Parathyroid adenoma (tissue), 2 donors: Measurements from ENCODE around the gene AGAP1.

Experiments
- H2AFZ ChIP-seq: fragments of 300-600 bp; sonication (generic); one replicate; pipeline ENCODE4 v1.7.0; 2017; ENCODE audit warnings: antibody characterized with exemption, mild to moderate bottlenecking
- H3K27ac ChIP-seq: fragments of 300-600 bp; sonication (generic); one replicate; pipeline ENCODE4 v1.7.0; 2017
- H3K27me3 ChIP-seq: fragments of 300-600 bp; sonication (generic); one replicate; pipeline ENCODE4 v1.7.0; 2017; ENCODE audit warnings: low read length; ENCODE audit not compliant: control insufficient read depth, insufficient read depth
- H3K36me3 ChIP-seq: fragments of 300-600 bp; sonication (generic); one replicate; pipeline ENCODE4 v1.7.0; 2017; ENCODE audit warnings: low read length; ENCODE audit not compliant: control insufficient read depth, insufficient read depth
- H3K4me1 ChIP-seq: fragments of 300-600 bp; sonication (generic); one replicate; pipeline ENCODE4 v1.7.0; 2017; ENCODE audit warnings: control low read depth
- H3K4me2 ChIP-seq: fragments of 300-600 bp; sonication (generic); one replicate; pipeline ENCODE4 v1.7.0; 2017; ENCODE audit warnings: low read length
- H3K4me3 ChIP-seq: fragments of 300-600 bp; sonication (generic); one replicate; pipeline ENCODE4 v1.7.0; 2017; ENCODE audit warnings: low read depth, low read length
- H3K79me2 ChIP-seq: fragments of 300-600 bp; sonication (generic); one replicate; pipeline ENCODE4 v1.7.0; 2017; ENCODE audit warnings: control low read depth
- H3K9ac ChIP-seq: fragments of 300-600 bp; sonication (generic); one replicate; pipeline ENCODE4 v1.7.0; 2017; ENCODE audit warnings: mild to moderate bottlenecking
- H3K9me3 ChIP-seq: fragments of 300-600 bp; sonication (generic); one replicate; pipeline ENCODE4 v1.7.0; 2017; ENCODE audit warnings: low read length; ENCODE audit not compliant: control insufficient read depth
- TF ChIP-seq, protein P1 (sequence below): fragments of 300-600 bp; sonication (generic); IDR thresholded peaks from one replicate; pipeline ENCODE4 v1.7.0; 2017; ENCODE audit warnings: antibody characterized with exemption, mild to moderate bottlenecking
- donor health status: primary hyperparathyroidism.

The AGAP1 gene

DNA sequence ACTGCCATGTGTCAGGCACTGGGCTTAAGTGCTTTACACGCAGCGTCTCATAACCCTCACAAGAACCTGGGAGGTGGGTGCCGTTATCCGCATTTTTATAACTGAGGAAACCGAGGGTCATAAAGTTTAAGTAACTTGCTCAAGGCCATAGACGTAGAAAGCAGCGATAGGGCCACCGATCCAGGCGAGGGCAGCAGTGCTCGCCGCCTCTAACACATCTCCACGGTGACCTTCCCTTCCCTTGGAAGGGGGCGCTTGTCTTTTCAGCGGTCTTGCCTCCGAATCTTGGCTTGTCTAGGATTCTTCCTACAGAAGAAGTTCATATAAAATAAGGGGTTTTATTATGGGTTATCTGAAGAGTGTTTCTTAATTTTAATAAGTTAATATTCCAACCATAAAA, 487.8 kb downstream of the AGAP1 start:
- Histone ChIP-seq H3K9me3 (no peaks in the 10 kb centered on the region), H3K27ac (no peak overlapping the region), H3K4me2 (no peak overlapping the region), H2AFZ (no peak overlapping the region), H3K4me1 (no peaks in the 10 kb centered on the region), H3K4me3 (no peak overlapping the region), H3K9ac (no peak overlapping the region), H3K27me3 (no peaks in the 10 kb centered on the region), H3K36me3 (no peaks in the 10 kb centered on the region), H3K79me2 (no peaks in the 10 kb centered on the region)
- TF ChIP-seq, protein P1, sequence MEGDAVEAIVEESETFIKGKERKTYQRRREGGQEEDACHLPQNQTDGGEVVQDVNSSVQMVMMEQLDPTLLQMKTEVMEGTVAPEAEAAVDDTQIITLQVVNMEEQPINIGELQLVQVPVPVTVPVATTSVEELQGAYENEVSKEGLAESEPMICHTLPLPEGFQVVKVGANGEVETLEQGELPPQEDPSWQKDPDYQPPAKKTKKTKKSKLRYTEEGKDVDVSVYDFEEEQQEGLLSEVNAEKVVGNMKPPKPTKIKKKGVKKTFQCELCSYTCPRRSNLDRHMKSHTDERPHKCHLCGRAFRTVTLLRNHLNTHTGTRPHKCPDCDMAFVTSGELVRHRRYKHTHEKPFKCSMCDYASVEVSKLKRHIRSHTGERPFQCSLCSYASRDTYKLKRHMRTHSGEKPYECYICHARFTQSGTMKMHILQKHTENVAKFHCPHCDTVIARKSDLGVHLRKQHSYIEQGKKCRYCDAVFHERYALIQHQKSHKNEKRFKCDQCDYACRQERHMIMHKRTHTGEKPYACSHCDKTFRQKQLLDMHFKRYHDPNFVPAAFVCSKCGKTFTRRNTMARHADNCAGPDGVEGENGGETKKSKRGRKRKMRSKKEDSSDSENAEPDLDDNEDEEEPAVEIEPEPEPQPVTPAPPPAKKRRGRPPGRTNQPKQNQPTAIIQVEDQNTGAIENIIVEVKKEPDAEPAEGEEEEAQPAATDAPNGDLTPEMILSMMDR: no peak

DNA sequence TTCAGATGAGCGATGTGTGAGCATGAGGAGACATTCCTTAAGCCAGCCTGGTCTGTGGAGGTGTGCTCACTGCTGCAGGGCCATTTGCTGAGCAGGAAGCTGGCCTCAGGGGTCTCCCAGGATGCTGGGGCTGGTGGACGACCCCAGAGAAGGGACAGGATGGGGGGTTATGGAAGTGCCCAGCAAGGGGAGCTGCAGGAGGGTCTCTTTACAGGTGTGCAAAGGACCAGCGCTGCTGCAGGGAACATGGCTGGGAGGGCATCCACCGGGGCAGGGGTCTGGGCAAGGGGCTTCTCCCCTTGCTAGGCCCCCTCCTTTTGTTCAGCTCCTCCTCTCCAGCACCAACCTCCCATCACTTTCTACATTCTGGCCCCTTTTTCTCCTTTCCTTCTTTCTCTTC, 489.2 kb downstream of the AGAP1 start:
- Histone ChIP-seq H3K79me2 (no peaks in the 10 kb centered on the region), H3K4me2 (no peak overlapping the region), H2AFZ (no peak overlapping the region), H3K27me3 (no peaks in the 10 kb centered on the region), H3K9me3 (no peaks in the 10 kb centered on the region), H3K9ac (no peak overlapping the region), H3K4me1 (no peaks in the 10 kb centered on the region), H3K36me3 (no peaks in the 10 kb centered on the region), H3K27ac (no peak overlapping the region), H3K4me3 (no peak overlapping the region)
- TF ChIP-seq, protein P1: no peak

DNA sequence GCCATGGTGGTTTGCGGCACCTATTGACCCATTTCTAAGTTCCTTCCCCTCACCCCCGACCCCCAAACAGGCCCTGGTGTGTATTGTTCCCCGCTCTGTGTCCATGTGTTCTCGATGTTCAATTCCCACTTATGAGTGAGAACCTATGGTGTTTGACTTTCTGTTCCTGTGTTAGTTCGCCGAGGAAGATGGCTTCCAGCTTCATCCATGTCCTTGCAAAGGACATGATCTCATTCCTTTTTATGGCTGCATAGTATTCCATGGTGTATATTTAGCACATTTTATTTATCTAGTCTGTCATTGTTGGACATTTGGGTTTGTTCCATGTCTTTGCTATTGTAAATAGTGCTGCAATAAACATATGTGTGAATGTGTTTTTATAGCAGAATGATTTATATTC, 490.7 kb downstream of the AGAP1 start:
- no peak overlapping the region for H3K4me2 ChIP-seq

DNA sequence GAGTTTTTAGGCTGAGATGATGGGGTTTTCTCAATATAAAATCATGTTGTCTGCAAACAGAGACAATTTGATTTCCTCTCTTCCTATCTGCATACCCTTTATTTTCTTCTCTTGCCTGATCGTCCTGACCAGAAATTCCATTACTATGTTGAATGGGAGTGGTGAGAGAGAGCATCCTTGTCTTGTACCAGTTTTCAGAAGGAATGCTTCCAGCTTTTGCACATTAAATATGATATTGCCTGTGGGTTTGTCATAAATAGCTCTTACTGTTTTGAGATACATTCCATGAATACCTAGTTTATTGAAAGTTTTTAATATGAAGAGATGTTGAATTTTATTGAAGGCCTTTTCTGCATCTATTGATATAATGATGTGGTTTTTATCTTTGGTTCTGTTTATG, 492.5 kb downstream of the AGAP1 start:
- no peak overlapping the region for H2AFZ ChIP-seq
- no peak overlapping the region for H3K4me3 ChIP-seq
- no peaks in the 10 kb centered on the region for H3K79me2 ChIP-seq
- H3K4me1 ChIP-seq: no peaks in the 10 kb centered on the region
- H3K9ac ChIP-seq: no peak overlapping the region
- H3K4me2 ChIP-seq: no peak overlapping the region
- H3K27me3 ChIP-seq: no peaks in the 10 kb centered on the region
- no peaks in the 10 kb centered on the region for H3K36me3 ChIP-seq
- H3K27ac ChIP-seq: no peak overlapping the region
- TF ChIP-seq, protein P1: no peak
- H3K9me3 ChIP-seq: no peaks in the 10 kb centered on the region

More for the DNA sequence above, 490.7 kb downstream of the AGAP1 start:
- Histone ChIP-seq H3K79me2 (no peaks in the 10 kb centered on the region), H3K36me3 (no peaks in the 10 kb centered on the region), H3K27ac (no peak overlapping the region), H3K4me1 (no peaks in the 10 kb centered on the region), H3K27me3 (no peaks in the 10 kb centered on the region), H2AFZ (no peak overlapping the region), H3K4me3 (no peak overlapping the region), H3K9ac (no peak overlapping the region), H3K9me3 (no peaks in the 10 kb centered on the region)
- TF ChIP-seq, protein P1: no peak

DNA sequence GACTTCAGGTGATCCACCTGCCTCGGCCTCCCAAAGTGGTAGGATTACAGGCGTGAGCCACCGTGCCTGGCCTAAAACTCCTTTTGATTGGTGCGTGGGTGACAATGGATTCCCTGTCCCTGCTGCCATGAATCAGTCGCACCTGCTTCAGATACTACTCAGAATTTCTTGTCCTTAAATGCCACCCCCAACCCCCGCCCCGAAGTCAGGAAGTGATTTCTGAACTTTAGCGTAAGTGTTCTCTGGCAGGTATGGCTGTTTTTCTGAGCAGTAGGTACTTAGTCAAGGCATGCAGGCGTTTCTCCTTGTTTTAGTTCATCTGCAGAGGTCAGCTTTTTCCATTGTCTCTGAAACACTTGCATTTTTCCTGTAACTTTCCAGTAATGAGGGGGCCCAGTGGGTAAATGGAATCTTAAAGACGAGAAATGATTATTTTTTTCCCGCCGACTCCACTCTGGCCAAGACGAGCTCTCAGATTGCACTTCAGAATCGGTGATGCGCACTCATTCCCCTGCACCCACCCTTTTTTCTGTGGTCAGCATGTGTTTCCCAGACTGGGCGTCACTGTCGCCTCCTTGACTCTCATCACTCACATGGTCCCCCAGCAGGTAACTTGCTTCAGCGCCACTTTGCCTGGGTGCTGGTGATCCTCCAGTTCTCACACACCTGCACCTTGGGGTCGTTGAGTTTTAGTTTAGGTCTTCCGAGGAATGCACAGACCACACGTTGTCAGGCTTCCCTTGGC, 494.6 kb downstream of the AGAP1 start:
- Histone ChIP-seq H3K4me3 (no peak overlapping the region), H3K36me3 (no peaks in the 10 kb centered on the region), H3K27me3 (no peaks in the 10 kb centered on the region), H3K79me2 (no peaks in the 10 kb centered on the region), H3K9ac (no peak overlapping the region), H3K4me2 (no peak overlapping the region), H3K9me3 (no peaks in the 10 kb centered on the region), H3K27ac (no peak overlapping the region), H3K4me1 (no peaks in the 10 kb centered on the region), H2AFZ (no peak overlapping the region)
- TF ChIP-seq, protein P1: no peak
